IMR-90 (cell line): ENCODE data around the gene IFITM10. TPM values are rescaled to one million over a fixed set of nuclear protein-coding genes. Genes with fewer than 3 reads are reported as not detected.

Experiments
- ATAC-seq: fragments of 200-7000 bp; cut with Tn5 transposase; 2 replicates; pipeline ENCODE4 v1.9.1; 2020; ENCODE audit warnings: low read depth, mild to moderate bottlenecking, moderate library complexity
- BruUV-seq: library from RNA; stranded (reverse); fragments of 400-500 nt; replicated peaks from 2 replicates; lab custom pipeline; 2021; lab: Mats Ljungman, UMichigan
- CTCF ChIA-PET: fragments of 300-600 bp; formaldehyde crosslinking; extraction: SDS; loops from one replicate; lab custom pipeline; 2021; ENCODE audit warnings: antibody characterized with exemption; lab: Yijun Ruan, JAX
- POLR2A ChIA-PET: fragments of 300-600 bp; sonication (Branson Sonifier 250); formaldehyde crosslinking; loops from one replicate; lab custom pipeline; 2022; ENCODE audit warnings: antibody characterized with exemption; ENCODE audit not compliant: unreplicated experiment; lab: Charles Lee
- DNase-seq: peaks from one replicate; pipeline ENCODE4 v3.0.0; 2013
- H2AFZ ChIP-seq: replicated peaks from 2 replicates; pipeline ENCODE3; 2013; ENCODE audit warnings: low read length, mild to moderate bottlenecking; ENCODE audit not compliant: poor library complexity
- H2AK5ac ChIP-seq: 2 replicates; pipeline ENCODE4 v1.6.1; 2013; ENCODE audit warnings: low read depth, low read length, inconsistent platforms
- H2AK9ac ChIP-seq: replicated peaks from 2 replicates; pipeline ENCODE3; 2013; ENCODE audit warnings: mild to moderate bottlenecking, low read depth, low read length, moderate library complexity; ENCODE audit not compliant: poor library complexity
- H2BK120ac ChIP-seq: 2 replicates; pipeline ENCODE4 v1.6.1; 2013; ENCODE audit warnings: low read depth, low read length, inconsistent platforms
- H2BK15ac ChIP-seq: 3 replicates; pipeline ENCODE4 v1.6.1; 2013; ENCODE audit warnings: low read depth, low read length, inconsistent platforms
- H2BK20ac ChIP-seq: 2 replicates; pipeline ENCODE4 v1.6.1; 2013; ENCODE audit warnings: low read depth, mild to moderate bottlenecking, inconsistent platforms, low read length, moderate library complexity
- H2BK5ac ChIP-seq: 2 replicates; pipeline ENCODE4 v1.6.1; 2013; ENCODE audit warnings: mild to moderate bottlenecking, low read depth, low read length, inconsistent platforms; ENCODE audit not compliant: poor library complexity, severe bottlenecking
- H3K14ac ChIP-seq: replicated peaks from 2 replicates; pipeline ENCODE4 v1.6.1; 2013; ENCODE audit warnings: low read depth, low read length, inconsistent platforms
- H3K18ac ChIP-seq: 2 replicates; pipeline ENCODE4 v1.6.1; 2013; ENCODE audit warnings: low read depth, low read length, control low read depth
- H3K23ac ChIP-seq: 2 replicates; pipeline ENCODE4 v1.6.1; 2013; ENCODE audit warnings: low read depth, low read length, inconsistent platforms
- H3K27ac ChIP-seq: 2 replicates; pipeline ENCODE4 v1.5.1; 2013; ENCODE audit warnings: mild to moderate bottlenecking, control low read depth, low read length; ENCODE audit not compliant: insufficient read depth
- H3K27me3 ChIP-seq: 2 replicates; pipeline ENCODE4 v1.6.1; 2013; ENCODE audit warnings: low read length; ENCODE audit not compliant: control insufficient read depth, insufficient read depth
- H3K36me3 ChIP-seq: 2 replicates; pipeline ENCODE4 v1.6.1; 2013; ENCODE audit warnings: low read length, mixed read lengths; ENCODE audit not compliant: control insufficient read depth, insufficient read depth
- H3K4ac ChIP-seq: 2 replicates; pipeline ENCODE4 v1.6.1; 2013; ENCODE audit warnings: low read depth, low read length, inconsistent platforms
- H3K4me1 ChIP-seq: 2 replicates; pipeline ENCODE4 v1.6.1; 2013; ENCODE audit warnings: low read length, mixed read lengths; ENCODE audit not compliant: control insufficient read depth, insufficient read depth
- H3K4me2 ChIP-seq: 2 replicates; pipeline ENCODE4 v1.6.1; 2013; ENCODE audit warnings: low read depth, mild to moderate bottlenecking, control low read depth, low read length, moderate library complexity
- H3K4me3 ChIP-seq: 2 replicates; pipeline ENCODE4 v1.5.1; 2013; ENCODE audit warnings: low read depth, mild to moderate bottlenecking, control low read depth, low read length, moderate library complexity; ENCODE audit not compliant: insufficient read depth
- H3K56ac ChIP-seq: 2 replicates; pipeline ENCODE4 v1.6.1; 2013; ENCODE audit warnings: low read length, inconsistent platforms; ENCODE audit not compliant: insufficient read depth; ENCODE audit errors: extremely low read depth
- H3K79me1 ChIP-seq, 2 experiments: 2 replicates each; pipeline ENCODE4 v1.6.1; 2013; ENCODE audit warnings: low read length in 2 of 2, inconsistent platforms in 1 of 2, low read depth in 1 of 2
- H3K9ac ChIP-seq: 2 replicates; pipeline ENCODE4 v1.6.1; 2013; ENCODE audit warnings: low read depth, low read length, control low read depth
- H3K9me1 ChIP-seq: 2 replicates; pipeline ENCODE4 v1.6.1; 2013; ENCODE audit warnings: low read length, inconsistent platforms; ENCODE audit not compliant: insufficient read depth
- H3K9me3 ChIP-seq: 2 replicates; pipeline ENCODE4 v1.6.1; 2013; ENCODE audit warnings: low read length; ENCODE audit not compliant: control insufficient read depth, insufficient read depth
- H4K20me1 ChIP-seq: 2 replicates; pipeline ENCODE4 v1.6.1; 2013; ENCODE audit warnings: low read length, inconsistent platforms; ENCODE audit not compliant: insufficient read depth
- H4K5ac ChIP-seq: 2 replicates; pipeline ENCODE4 v1.6.1; 2013; ENCODE audit warnings: mild to moderate bottlenecking, low read depth, low read length, control low read depth
- H4K8ac ChIP-seq, 2 experiments: 2 replicates each; pipeline ENCODE4 v1.6.1; 2013; ENCODE audit warnings: low read depth in 2 of 2, low read length in 2 of 2, control low read depth in 1 of 2, inconsistent platforms in 1 of 2
- H4K91ac ChIP-seq: 2 replicates; pipeline ENCODE4 v1.6.1; 2013; ENCODE audit warnings: low read depth, low read length, inconsistent platforms; ENCODE audit not compliant: insufficient read depth
- MXI1 ChIP-seq: IDR thresholded peaks from 2 replicates; pipeline ENCODE4 v1.6.1; 2012; ENCODE audit warnings: low read depth, mild to moderate bottlenecking, low read length, moderate library complexity, borderline replicate concordance
- WGBS, 2 experiments: methylation state at CpG; one replicate each; pipeline versions ENCODE4 v1.1.5 to v1.1.7; 2013; ENCODE audit warnings: missing lambda C conversion rate in 2 of 2; ENCODE audit not compliant: insufficient read length in 1 of 2; ENCODE audit errors: extremely low coverage in 2 of 2; 5-methylcytosine and 5-hydroxymethylcytosine counted together
- dilution Hi-C: fragments of 300-500 bp; cut with HindIII; formaldehyde crosslinking; loops from one replicate; pipeline ENCODE4 v1.14.3; 2018; ENCODE audit warnings: low sequenced_read_pairs; ENCODE audit not compliant: unreplicated experiment
- in situ Hi-C: fragments of 300-500 bp; cut with MboI; formaldehyde crosslinking; loops from 3 replicates; pipeline ENCODE4 v1.14.3; 2019; ENCODE audit warnings: low sequenced_read_pairs, inconsistent platforms, mixed read lengths
- intact Hi-C: fragments of 100-400 bp; cut with micrococcal nuclease; formaldehyde crosslinking; loops from 2 replicates; pipeline ENCODE4 v1.10.0; 2022
- polyA plus RNA-seq, 3 experiments: library from polyadenylated mRNA; depleted of rRNA; stranded (reverse); fragments of >200 nt; gene quantifications; 2 replicates each; pipeline ENCODE4 v1.2.3, GENCODE V29; 2012; ENCODE audit warnings: low replicate concordance in 1 of 3
- total RNA-seq: library from RNA; depleted of rRNA; stranded (reverse); fragments of >200 nt; gene quantifications from 2 replicates; pipeline ENCODE4 v1.2.3, GENCODE V29; 2012

Gene IFITM10
- total and polyA plus RNA-seq, 2 of the 4 experiments (the other 2 are of a cell fraction): 0.15 to 0.18 TPM

DNA sequence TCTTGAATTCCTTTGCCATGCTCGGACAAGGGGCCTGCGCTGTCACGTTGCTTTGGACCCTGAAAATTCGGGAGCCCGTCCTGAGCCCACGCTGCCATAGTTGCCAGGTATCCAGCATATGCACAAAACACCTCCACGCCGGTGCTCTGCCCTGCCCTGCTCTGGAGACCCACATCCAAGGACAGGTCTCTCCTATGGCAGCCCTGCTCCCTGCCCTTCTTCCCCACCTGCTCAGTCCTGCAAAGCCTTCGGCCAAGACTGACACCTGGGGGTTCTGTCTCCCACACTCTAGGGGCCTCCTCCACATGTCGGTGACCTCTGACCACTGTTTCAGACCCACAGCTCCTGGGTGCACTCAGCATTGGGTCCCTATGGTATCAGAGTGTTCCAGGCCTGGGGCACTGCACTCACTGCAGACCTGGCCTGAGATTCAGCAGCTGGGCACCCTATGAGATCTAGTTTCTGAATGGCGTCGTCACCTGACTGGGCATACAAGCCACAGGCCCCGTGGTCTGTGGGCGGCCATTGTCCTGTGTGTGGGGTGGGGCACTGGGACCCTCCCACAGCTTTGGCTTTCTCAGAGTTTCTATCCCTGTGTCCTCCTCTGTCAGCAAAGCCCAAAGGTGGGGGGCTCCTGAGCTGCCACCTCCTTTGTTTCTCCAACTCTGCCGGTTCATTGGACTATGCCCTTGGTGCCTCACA lies 55.4 kb downstream of the IFITM10 start:
- in situ Hi-C loops: loop anchor here (5.0 kb wide), 2 partner anchors 127 to 457 kb away; no protein-coding TSS in a partner anchor
- H3K9ac ChIP-seq: no peak overlapping the region
- H3K9me1 ChIP-seq: no peaks in the 10 kb centered on the region
- no peak overlapping the region for H3K27ac ChIP-seq
- no peak overlapping the region for H3K18ac ChIP-seq
- no peak overlapping the region for H3K14ac ChIP-seq
- no peak overlapping the region for H3K23ac ChIP-seq
- no peak overlapping the region for H3K4me3 ChIP-seq
- DNase-seq (no peak), ATAC-seq (no peak)
- no TSS peak for BruUV-seq
- no peak for TF ChIP-seq MXI1
- no peak overlapping the region for H2BK15ac ChIP-seq
- no peak overlapping the region for H2AFZ ChIP-seq
- WGBS, 2 experiments: 100% methylated on average over 4 of the region's 15 CpGs; no CpG with 5 or more reads in 1 of the 2 experiments
- peaks cover 1% of the 10 kb centered on the region; the same call in 1 of the 2 replicates for H3K4me1 ChIP-seq
- no peaks in the 10 kb centered on the region for H4K20me1 ChIP-seq
- no peak overlapping the region for H2AK9ac ChIP-seq
- H2AK5ac ChIP-seq: no peak overlapping the region
- H3K36me3 ChIP-seq: no peaks in the 10 kb centered on the region
- no peak overlapping the region for H3K56ac ChIP-seq
- H2BK120ac ChIP-seq: no peak overlapping the region
- ChIA-PET POLR2A (no interaction called here), CTCF (interaction anchor here (0.6 to 3.2 kb wide), 5 partner anchors 139 to 461 kb away, joined by 3 to 54 read pairs (median 4); partner anchors contain the start of gene SYT8)
- no peak overlapping the region for H4K8ac ChIP-seq
- no peak overlapping the region for H3K4me2 ChIP-seq
- no peak overlapping the region for H2BK20ac ChIP-seq
- H3K79me1 ChIP-seq: no peaks in the 10 kb centered on the region
- H4K5ac ChIP-seq: no peak overlapping the region
- no peak overlapping the region for H4K91ac ChIP-seq
- dilution Hi-C loops: no loop called here
- H3K4ac ChIP-seq: no peak overlapping the region
- H3K9me3 ChIP-seq: no peaks in the 10 kb centered on the region; the same call in 1 of the 2 replicates
- no peak overlapping the region for H2BK5ac ChIP-seq
- peaks cover 57% of the 10 kb centered on the region for H3K27me3 ChIP-seq
- intact Hi-C loops: loop anchor here (1.0 kb wide), 1 partner anchor 137 kb away; no protein-coding TSS in a partner anchor
